NCI-H748 treated with DMSO at 0.1 percent for 48 hours (cell line): Measurements from ENCODE around the gene CFAP46.
"Not testable (repeated sequence)": the region's sequence is repeated elsewhere in the genome, so short reads cannot be mapped to it uniquely, and the experiment has no call there.

ENCODE experiments used
- DNase-seq: peaks from one replicate; lab custom pipeline; 2025; lab: John Stamatoyannopoulos, UW

The CFAP46 gene

DNA sequence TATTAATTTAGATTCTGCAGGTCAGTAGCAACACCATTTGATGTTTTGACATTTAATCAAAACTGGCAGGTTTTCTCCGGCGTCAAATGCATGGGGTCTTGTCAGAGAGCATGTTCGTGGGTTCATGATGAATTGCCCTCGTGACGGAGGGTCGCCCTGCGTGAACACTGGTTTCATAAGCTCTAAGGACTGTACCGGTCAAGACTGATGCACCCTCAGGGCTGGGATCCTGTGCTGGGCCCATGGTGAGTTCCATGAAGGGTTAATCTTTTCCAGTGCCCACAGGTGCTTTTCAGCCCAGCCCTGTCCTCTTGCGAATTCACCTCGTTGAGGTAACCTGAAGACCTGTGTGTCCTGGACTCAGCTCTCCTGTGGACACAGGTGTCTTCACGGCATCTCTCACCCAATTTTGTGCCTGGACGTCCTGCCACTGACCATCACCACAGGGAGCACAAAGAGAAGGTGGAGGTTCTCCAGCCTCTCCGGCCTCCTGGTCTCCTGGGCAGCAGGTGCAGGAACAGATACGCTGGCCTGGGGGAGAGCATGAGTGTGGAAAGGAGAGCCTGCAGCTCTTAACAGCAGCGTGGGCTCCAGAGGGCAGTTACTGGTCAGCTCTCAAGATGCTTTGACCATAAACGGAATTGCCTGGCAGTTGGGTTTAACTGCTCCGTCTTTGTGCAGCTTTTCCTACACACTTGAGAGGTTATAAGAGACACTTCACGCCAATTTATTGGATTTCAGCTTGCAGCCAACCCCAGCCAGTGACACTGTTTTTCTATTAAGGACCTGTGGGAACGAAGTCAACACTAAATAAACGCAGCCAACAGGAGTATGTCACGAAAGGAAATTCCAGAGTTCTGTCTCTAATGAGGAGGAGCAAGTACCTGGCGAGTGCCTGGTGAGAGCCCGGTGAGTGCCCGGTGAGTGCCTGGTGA lies 37.4 kb upstream of the CFAP46 start:
- no peak for DNase-seq

DNA sequence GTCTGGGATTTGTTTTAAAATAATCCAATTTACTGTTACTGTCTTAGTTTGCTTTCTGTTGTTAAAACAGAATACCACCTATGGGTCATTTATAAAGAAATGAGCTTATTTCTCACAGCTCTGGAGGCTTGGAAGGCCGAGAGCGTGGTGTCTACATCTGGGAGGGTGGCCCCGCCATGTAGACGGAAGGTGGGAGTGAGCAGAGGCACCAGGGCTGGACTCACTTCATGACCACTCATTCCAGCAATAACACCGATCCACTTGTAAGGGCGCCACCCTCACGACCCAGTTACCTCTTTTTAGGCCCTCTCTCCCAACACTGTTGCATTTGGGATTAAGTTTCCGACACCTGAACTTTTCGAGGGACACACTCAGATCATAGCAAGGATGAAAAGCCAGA lies 36.2 kb upstream of the CFAP46 start:
- no peak for DNase-seq

GRCh38 chr10:132977807-132978206 lies 35.4 kb upstream of the CFAP46 start:
- DNase-seq: no peak

- DNase-seq: no peak
These were observed 34.7 kb upstream of the CFAP46 start for GRCh38 chr10:132977076-132977475.

GRCh38 chr10:132975831-132976682 lies 33.7 kb upstream of the CFAP46 start:
- no peak for DNase-seq

GRCh38 chr10:132974886-132975830 lies 32.8 kb upstream of the CFAP46 start:
- DNase-seq: no peak

DNA sequence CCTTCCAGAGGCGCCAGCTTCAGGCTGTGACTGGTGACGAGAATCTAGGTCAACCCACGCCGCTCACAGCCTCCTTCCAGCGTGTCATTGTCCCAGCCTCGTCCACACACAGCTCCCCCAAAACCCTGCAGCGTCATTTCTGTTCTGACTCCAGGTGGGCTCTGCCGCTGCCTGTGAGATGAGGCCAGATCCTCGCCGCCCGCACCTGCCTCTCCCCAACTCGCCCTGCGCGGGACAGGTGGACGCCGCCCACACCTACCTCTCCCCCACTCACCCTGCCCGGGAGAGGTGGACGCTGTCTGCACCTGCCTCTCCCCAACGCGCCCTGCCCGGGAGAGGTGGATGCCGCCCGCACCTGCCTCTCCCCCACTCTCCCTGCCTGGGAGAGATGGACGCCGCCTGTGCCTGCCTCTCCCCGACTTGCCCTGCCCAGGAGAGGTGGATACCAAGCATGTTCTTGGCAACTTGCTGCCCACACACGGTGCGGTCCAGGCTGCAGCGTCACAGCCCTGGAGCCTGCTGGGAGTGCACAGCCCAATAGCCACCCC lies 32.0 kb upstream of the CFAP46 start:
- DNase-seq: no peak

DNA sequence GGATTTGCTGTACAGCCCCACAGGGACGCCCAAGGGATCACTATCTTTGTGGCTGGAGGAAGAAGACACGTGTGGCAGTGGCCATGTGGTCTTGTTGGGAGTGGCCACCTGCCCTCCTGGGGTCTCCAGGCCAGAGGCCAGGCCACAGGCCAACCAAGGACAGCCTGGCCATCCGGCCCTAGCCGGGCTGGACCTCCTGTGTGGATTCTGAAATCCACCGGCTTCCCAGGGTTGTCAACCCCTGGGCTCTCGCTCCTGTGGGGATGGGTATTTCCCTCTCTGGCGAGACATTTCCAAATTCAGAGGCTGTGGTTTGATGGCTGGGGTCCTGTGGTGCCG lies 31.5 kb upstream of the CFAP46 start:
- DNase-seq: no peak

DNA sequence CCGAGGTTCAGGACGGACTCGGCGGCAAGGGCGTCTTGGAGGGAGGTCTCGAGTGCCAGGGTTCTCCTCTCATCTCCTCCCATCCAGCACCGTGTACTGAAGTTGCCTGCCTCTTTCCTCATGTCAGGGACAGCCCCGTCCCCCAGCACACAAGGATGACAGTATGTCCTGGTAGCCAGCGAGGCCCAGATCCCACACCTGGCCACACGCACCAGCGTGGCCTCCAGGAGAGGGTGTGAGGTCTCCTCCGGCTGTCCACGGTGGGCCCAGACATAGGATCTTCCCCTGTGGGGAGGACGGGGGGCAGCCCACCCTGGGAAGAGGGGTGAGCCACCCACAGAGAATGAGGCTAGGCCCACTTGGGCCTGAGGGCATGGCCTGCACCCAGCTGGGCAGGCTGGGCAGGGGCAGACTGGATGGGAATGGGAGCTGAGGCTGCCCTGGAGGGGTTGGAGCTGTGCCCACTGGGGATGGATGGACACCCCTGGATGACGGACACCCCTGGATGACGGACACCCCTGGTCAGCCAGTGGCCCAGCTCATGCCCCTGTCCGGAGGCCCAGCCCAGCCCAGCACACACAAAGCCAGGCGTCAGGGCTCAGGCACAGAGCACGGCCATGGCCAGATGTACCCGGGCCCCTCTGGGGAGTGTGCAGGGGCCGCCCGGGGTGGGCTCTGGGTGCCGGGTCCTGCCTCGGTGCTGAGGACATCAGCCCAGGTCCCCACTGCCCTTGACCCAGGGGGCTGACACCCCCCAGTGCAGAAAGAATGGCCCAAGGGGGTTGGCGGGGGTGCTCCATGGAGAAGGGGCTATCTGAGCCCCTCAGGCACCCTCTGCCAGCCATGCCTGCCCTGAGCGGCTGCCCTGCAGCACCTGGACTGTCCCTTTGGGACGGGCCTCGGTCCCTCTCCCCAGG lies 30.9 kb upstream of the CFAP46 start:
- DNase-seq: no peak

- no peak for DNase-seq
These were observed 30.0 kb upstream of the CFAP46 start for GRCh38 chr10:132972149-132972985.

DNA sequence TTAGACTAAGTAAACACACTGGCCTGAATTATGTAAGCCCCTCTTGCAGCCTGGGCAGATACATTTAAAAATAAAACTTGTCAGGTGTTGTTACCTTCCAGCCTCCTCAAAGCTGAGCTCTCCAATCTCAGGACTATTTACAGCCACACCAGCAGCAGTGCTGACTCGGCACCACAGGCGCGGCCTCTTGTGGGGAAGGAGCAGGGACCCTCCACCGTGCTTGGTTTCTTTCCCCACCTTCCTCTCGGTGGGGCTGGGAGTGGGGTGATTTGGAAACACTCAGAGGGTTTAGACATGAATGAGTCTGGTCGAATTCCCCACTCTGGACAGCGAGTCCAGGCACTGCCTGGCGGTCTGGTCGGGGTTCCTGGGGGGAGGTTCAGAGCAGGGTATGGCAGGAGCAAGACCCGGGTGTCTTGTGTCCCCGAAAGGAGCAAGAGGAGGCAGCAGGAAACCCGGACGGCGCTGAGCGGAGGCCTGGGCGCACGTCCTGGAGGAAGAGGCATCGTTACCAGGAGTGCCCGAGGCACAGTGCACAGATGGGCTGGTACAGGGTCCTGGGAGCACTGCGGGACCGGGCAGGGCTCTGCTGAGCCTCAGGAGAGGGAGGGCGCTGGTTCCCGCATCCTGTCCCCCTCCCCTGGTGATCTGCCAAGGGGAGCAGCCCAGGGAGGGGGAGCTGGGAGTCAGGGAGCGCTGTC lies 29.2 kb upstream of the CFAP46 start:
- no peak for DNase-seq

DNA sequence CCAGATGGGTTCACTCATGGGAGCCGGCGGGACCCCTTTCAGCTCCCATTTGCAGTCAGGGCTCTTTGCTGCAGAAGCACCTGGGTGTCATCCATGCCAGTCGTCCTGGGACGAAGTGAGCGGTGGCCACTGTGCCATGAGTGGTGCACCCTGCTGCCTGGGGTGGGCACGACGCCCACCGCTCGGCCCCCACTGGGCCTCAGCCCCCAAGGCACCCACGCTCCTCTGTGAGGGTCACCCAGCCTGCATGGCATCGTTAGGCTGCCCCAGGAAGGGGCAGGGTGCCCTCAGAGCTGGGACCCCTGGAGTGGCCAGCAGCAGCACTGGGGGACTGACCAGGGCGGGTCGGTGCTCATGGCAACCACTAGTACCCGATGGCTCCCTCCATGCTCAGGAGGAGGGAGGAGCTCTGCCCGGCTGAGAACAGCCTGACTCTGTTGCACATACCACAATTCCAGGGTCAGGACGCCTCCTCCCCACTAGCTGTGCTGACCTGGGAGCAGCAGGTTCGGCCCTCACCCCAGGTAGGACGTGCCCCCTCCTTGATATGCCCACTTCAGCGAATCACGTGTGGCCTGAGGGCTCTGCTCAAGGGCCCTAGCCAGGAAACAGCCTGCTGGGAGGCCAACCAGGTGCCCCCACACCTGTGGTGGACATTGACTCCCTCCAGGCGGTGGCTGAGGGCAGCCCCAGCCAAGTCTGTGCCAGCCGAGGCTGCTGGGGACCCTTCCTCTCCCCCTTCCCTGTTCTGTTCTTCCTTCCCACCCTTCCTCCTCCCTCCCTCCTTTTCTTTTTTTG lies 28.5 kb upstream of the CFAP46 start:
- no peak for DNase-seq

DNA sequence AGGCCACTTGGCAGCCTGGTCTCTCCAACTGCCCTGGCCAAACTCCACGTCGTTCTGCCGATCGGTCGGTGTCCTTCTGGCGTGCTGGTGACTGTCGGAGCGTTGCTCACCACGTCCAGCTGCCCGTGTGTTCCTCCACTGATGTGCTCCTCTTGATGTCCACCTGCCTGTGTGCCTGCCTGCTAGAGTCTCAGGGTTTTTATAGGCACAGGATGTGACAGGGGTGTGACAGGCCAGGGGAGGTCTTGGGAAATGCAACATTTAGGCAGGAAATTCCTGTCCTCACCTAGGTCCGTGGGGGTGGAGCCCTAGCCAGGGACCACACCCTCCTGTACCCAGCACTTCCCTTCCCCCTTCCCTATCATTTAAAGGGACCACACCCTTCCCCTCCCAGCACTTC lies 25.2 kb upstream of the CFAP46 start:
- DNase-seq: no peak

DNA sequence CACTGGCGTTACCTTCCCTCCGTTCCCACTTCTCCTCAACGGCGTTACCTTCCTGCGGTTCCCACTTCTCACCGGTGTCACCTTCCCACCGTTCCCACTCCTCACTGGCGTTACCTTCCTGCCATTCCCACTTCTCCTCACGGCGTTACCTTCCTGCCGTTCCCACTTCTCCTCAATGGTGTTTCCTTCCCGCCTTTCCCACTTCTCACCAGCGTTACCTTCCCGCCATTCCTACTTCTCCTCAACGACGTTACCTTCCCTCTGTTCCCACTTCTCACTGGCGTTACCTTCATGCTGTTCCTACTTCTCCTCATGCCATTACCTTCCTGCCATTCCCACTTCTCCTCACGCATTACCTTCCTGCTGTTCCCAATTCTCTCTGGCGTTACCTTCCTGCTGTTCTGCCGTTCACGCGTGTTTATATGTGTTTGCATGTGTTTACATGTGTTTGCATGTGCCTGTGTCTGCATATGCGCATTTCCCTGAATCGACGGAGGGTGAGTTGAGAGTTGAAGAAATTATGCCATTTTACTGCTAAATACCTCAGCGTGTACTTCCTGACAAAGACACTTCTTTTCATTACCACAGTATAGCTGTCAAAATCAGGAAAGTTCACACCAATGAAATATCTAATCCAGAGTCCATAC lies 23.2 kb upstream of the CFAP46 start:
- no peak for DNase-seq

GRCh38 chr10:132964707-132965410 lies 22.5 kb upstream of the CFAP46 start:
- DNase-seq: not testable (repeated sequence)

GRCh38 chr10:132964231-132964630 lies 21.9 kb upstream of the CFAP46 start:
- DNase-seq: no peak

- DNase-seq: no peak
These were observed 21.1 kb upstream of the CFAP46 start for GRCh38 chr10:132963430-132963960.
